ENCODE data around the gene DYNLT5. TPM values are rescaled to one million over a fixed set of nuclear protein-coding genes. Genes with fewer than 3 reads are reported as not detected.

DYNLT5 gene
- total RNA-seq, 1 experiment from 2014 or later, result 0.83 TPM

GRCh38 chr1:66769512-66770229 lies 17.4 kb downstream of the DYNLT5 start:
- Mint-ChIP-seq H3K9me3 (no peaks in the 10 kb centered on the region), H3K27me3 (ENCODE audit: low read depth) (no peaks in the 10 kb centered on the region), H3K36me3 (ENCODE audit: insufficient read depth in 1 of 3, low read depth in 3 of 3) (no peaks in the 10 kb centered on the region), H3K27ac (no peak overlapping the region), H3K4me1 (peaks cover 5 to 11% of the 10 kb centered on the region in 2 experiments), H3K4me3 (no peak overlapping the region)
- no peak for DNase-seq
- Histone ChIP-seq H4K20me1 (ENCODE audit: control insufficient read depth, insufficient read depth, insufficient read length) (no peaks in the 10 kb centered on the region), H3K4me2 (ENCODE audit: insufficient read depth, insufficient read length, low read length) (no peak overlapping the region), H3K27me3 (ENCODE audit: insufficient read depth, low read length) (no peaks in the 10 kb centered on the region), H3K9me3 (ENCODE audit: control insufficient read depth, low read depth, low read length) (no peaks in the 10 kb centered on the region), H2BK20ac (ENCODE audit: low read depth, low read length, poor library complexity, severe bottlenecking) (no peak overlapping the region), H2AK5ac (ENCODE audit: insufficient read length, low read length) (no peak overlapping the region), H4K5ac (ENCODE audit: insufficient read length, low read depth, low read length) (no peak overlapping the region), H3K14ac (ENCODE audit: insufficient read depth, low read length) (no peak overlapping the region), H3K4me1 (ENCODE audit: insufficient read depth, low read length) (no peaks in the 10 kb centered on the region), H3K27ac (ENCODE audit: insufficient read length, low read depth, low read length) (no peak overlapping the region), H3K79me2 (ENCODE audit: insufficient read depth, low read length) (no peaks in the 10 kb centered on the region), H3K56ac (ENCODE audit: insufficient read length, low read depth, low read length) (no peak overlapping the region), H2BK12ac (ENCODE audit: insufficient read length, low read depth, low read length) (no peak overlapping the region), H3K23me2 (ENCODE audit: insufficient read length, low read depth, low read length, poor library complexity, severe bottlenecking) (no peaks in the 10 kb centered on the region), H3T11ph (ENCODE audit: low read length) (no peak overlapping the region), H4K8ac (replicated peaks; ENCODE audit: insufficient read length, low read depth, low read length) (no peak overlapping the region), H3K79me1 (ENCODE audit: insufficient read depth, low read depth, low read length, poor library complexity, severe bottlenecking) (no peaks in the 10 kb centered on the region), H3K4ac (ENCODE audit: low read depth, low read length) (no peak overlapping the region), H2BK5ac (ENCODE audit: insufficient read length, low read length) (no peak overlapping the region), H2AFZ (ENCODE audit: low read length) (no peak overlapping the region), H3K9ac (ENCODE audit: extremely low read depth, insufficient read length, low read length) (no peak overlapping the region), H3K18ac (ENCODE audit: insufficient read length, low read depth, low read length) (no peak overlapping the region), H4K91ac (ENCODE audit: insufficient read length, low read depth, low read length) (no peak overlapping the region), H2BK120ac (ENCODE audit: low read depth, low read length, poor library complexity, severe bottlenecking) (no peak overlapping the region), H3K23ac (ENCODE audit: insufficient read length, low read depth, low read length) (no peak overlapping the region), H2BK15ac (ENCODE audit: low read depth, low read length) (no peak overlapping the region)
- no CpG with 5 or more reads among the region's 7 CpGs for WGBS (ENCODE audit: extremely low coverage, insufficient read length, low lambda C conversion rate)
- TF ChIP-seq CTCF (conservative IDR thresholded peaks at IDR 0.05), result no peak
